HFF-Myc (cell line): Measurements from ENCODE around the gene ZNF573.

ENCODE experiments used
- DNase-seq: peaks from one replicate; pipeline ENCODE4 v3.0.0-alpha.2; 2011; ENCODE audit warnings: low read depth; ENCODE audit errors: extremely low read depth
- H3K4me3 ChIP-seq: replicated peaks from 2 replicates; pipeline ENCODE4 v1.5.1; 2011; ENCODE audit warnings: low read depth, mild to moderate bottlenecking, control low read depth, low read length
- CTCF ChIP-seq: IDR thresholded peaks from 2 replicates; pipeline ENCODE4 v1.5.1; 2012; ENCODE audit warnings: mild to moderate bottlenecking, low read depth, low read length, control low read depth; ENCODE audit errors: missing control alignments

ZNF573 gene

GRCh38 chr19:37698216-37698615 is 81.2 kb downstream of the ZNF573 start:
- DNase-seq, result no peak
- no peak overlapping the region for H3K4me3 ChIP-seq
- TF ChIP-seq CTCF, result no peak

- TF ChIP-seq CTCF, result no peak
- H3K4me3 ChIP-seq, result no peak overlapping the region
- DNase-seq, result no peak
Observed at GRCh38 chr19:37695144-37695899, 84.1 kb downstream of the ZNF573 start.

DNA sequence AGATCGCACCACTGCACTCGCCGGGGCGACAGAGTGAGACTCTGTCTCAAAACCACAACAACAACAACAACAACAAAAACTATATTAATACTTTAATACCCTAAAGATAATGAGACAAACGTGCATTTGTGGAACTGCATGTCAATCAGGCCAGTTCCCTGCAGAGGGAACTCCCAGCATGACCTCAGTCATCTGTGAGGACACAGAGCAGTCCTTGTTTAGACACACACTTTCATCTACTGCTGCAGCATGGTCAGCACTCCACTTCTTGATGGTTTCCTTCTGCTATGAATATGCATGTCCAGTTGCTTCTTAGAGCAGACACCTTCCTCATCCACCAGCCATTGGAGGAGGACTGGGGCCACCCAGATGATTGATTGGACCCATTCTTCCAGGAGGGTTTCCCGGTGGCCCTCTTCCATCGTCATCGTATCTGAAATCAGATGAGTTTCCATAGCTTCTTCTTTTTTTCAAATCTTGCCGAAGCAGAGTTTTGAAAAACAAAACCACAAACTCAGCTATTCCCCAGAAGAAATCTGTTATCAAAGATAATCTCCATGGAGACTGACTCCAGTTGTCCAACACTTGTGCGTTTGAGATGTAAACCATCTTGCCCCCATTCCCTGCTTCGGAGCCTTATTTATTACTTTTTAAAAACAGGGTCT is 86.3 kb downstream of the ZNF573 start:
- no peak for DNase-seq
- no peak for TF ChIP-seq CTCF

GRCh38 chr19:37691881-37692504 is 87.4 kb downstream of the ZNF573 start:
- peak overlapping the region; percentile 46 for H3K4me3 ChIP-seq
- no peak for TF ChIP-seq CTCF
- peak; percentile 4 for DNase-seq

More for the DNA sequence above, 86.3 kb downstream of the ZNF573 start:
- H3K4me3 ChIP-seq, result no peak overlapping the region
